H9 (cell line): ENCODE data around the gene TM9SF2. TPM values are rescaled to one million over a fixed set of nuclear protein-coding genes. Genes with fewer than 3 reads are reported as not detected.

ENCODE experiments used
- DNase-seq: peaks from one replicate; pipeline ENCODE4 v3.0.0-alpha.2; 2017
- H2AFZ ChIP-seq: one replicate; pipeline ENCODE4 v1.6.1; 2013; ENCODE audit warnings: mild to moderate bottlenecking, low read length, control low read depth, moderate library complexity
- H2AK5ac ChIP-seq: 2 replicates; pipeline ENCODE4 v1.6.1; 2013; ENCODE audit warnings: low read length, control low read depth, mixed read lengths; ENCODE audit not compliant: insufficient read length
- H2BK120ac ChIP-seq: one replicate; pipeline ENCODE4 v1.6.1; 2013; ENCODE audit warnings: low read depth, mild to moderate bottlenecking, low read length, control low read depth, inconsistent platforms; ENCODE audit not compliant: poor library complexity, severe bottlenecking
- H2BK12ac ChIP-seq: 2 replicates; pipeline ENCODE4 v1.6.1; 2013; ENCODE audit warnings: low read length, control low read depth, mixed read lengths, low read depth; ENCODE audit not compliant: insufficient read length
- H2BK15ac ChIP-seq: 2 replicates; pipeline ENCODE4 v1.6.1; 2013; ENCODE audit warnings: low read depth, low read length, control low read depth
- H2BK20ac ChIP-seq: one replicate; pipeline ENCODE4 v1.6.1; 2013; ENCODE audit warnings: low read depth, mild to moderate bottlenecking, low read length, control low read depth, inconsistent platforms; ENCODE audit not compliant: poor library complexity, severe bottlenecking
- H2BK5ac ChIP-seq: 2 replicates; pipeline ENCODE4 v1.6.1; 2013; ENCODE audit warnings: low read length, control low read depth, mixed read lengths; ENCODE audit not compliant: insufficient read length
- H3K14ac ChIP-seq: 2 replicates; pipeline ENCODE4 v1.6.1; 2013; ENCODE audit warnings: low read length, control low read depth; ENCODE audit not compliant: insufficient read depth
- H3K18ac ChIP-seq: 2 replicates; pipeline ENCODE4 v1.6.1; 2013; ENCODE audit warnings: low read depth, mild to moderate bottlenecking, mixed read lengths, low read length, control low read depth; ENCODE audit not compliant: insufficient read length
- H3K23ac ChIP-seq: 2 replicates; pipeline ENCODE4 v1.6.1; 2013; ENCODE audit warnings: low read length, control low read depth, mixed read lengths, low read depth; ENCODE audit not compliant: insufficient read length
- H3K23me2 ChIP-seq: 2 replicates; pipeline ENCODE4 v1.6.1; 2013; ENCODE audit warnings: low read depth, mild to moderate bottlenecking, mixed read lengths, low read length, control low read depth; ENCODE audit not compliant: insufficient read length, poor library complexity, severe bottlenecking
- H3K27ac ChIP-seq: 2 replicates; pipeline ENCODE4 v1.5.1; 2013; ENCODE audit warnings: low read length, control low read depth, mixed read lengths, low read depth; ENCODE audit not compliant: insufficient read length
- H3K27me3 ChIP-seq: 2 replicates; pipeline ENCODE4 v1.6.1; 2013; ENCODE audit warnings: low read length, control low read depth, inconsistent platforms; ENCODE audit not compliant: insufficient read depth
- H3K4ac ChIP-seq: 2 replicates; pipeline ENCODE4 v1.6.1; 2013; ENCODE audit warnings: low read depth, mild to moderate bottlenecking, control low read depth, inconsistent platforms, low read length, moderate library complexity
- H3K4me1 ChIP-seq: 2 replicates; pipeline ENCODE4 v1.6.1; 2013; ENCODE audit warnings: low read length, control low read depth, inconsistent platforms; ENCODE audit not compliant: insufficient read depth
- H3K4me2 ChIP-seq: 2 replicates; pipeline ENCODE4 v1.6.1; 2013; ENCODE audit warnings: low read length, control low read depth, mixed read lengths; ENCODE audit not compliant: insufficient read length, insufficient read depth
- H3K56ac ChIP-seq: 2 replicates; pipeline ENCODE4 v1.6.1; 2013; ENCODE audit warnings: low read depth, mild to moderate bottlenecking, mixed read lengths, low read length, control low read depth; ENCODE audit not compliant: insufficient read length
- H3K79me1 ChIP-seq: 2 replicates; pipeline ENCODE4 v1.6.1; 2013; ENCODE audit warnings: low read depth, mild to moderate bottlenecking, moderate library complexity, low read length, control low read depth, inconsistent platforms; ENCODE audit not compliant: insufficient read depth, poor library complexity, severe bottlenecking
- H3K79me2 ChIP-seq: 2 replicates; pipeline ENCODE4 v1.6.1; 2013; ENCODE audit warnings: low read length, control low read depth, inconsistent platforms; ENCODE audit not compliant: insufficient read depth
- H3K9ac ChIP-seq: 2 replicates; pipeline ENCODE4 v1.6.1; 2013; ENCODE audit warnings: low read length, control low read depth, mixed read lengths; ENCODE audit not compliant: insufficient read length; ENCODE audit errors: extremely low read depth
- H3K9me3 ChIP-seq: one replicate; pipeline ENCODE4 v1.6.1; 2013; ENCODE audit warnings: low read depth, low read length, inconsistent platforms; ENCODE audit not compliant: control insufficient read depth
- H3T11ph ChIP-seq: one replicate; pipeline ENCODE4 v1.6.1; 2013; ENCODE audit warnings: mild to moderate bottlenecking, low read length, control low read depth, inconsistent platforms
- H4K20me1 ChIP-seq: one replicate; pipeline ENCODE4 v1.6.1; 2013; ENCODE audit not compliant: control insufficient read depth, insufficient read length, insufficient read depth
- H4K5ac ChIP-seq: 2 replicates; pipeline ENCODE4 v1.6.1; 2013; ENCODE audit warnings: low read depth, mild to moderate bottlenecking, mixed read lengths, low read length, control low read depth; ENCODE audit not compliant: insufficient read length
- H4K8ac ChIP-seq: replicated peaks from 2 replicates; pipeline ENCODE4 v1.6.1; 2013; ENCODE audit warnings: low read length, control low read depth, mixed read lengths, low read depth; ENCODE audit not compliant: insufficient read length
- H4K91ac ChIP-seq: 2 replicates; pipeline ENCODE4 v1.6.1; 2013; ENCODE audit warnings: low read depth, mild to moderate bottlenecking, moderate library complexity, mixed read lengths, low read length, control low read depth; ENCODE audit not compliant: insufficient read length
- H3K27ac Mint-ChIP-seq, 3 experiments: 2 replicates in 2 of 3; 3 replicates in 1 of 3; pipeline ENCODE4 v1.8.0; 2020 to 2021; ENCODE audit warnings: mixed read lengths in 3 of 3, mild to moderate bottlenecking in 1 of 3, moderate library complexity in 1 of 3
- H3K27me3 Mint-ChIP-seq: 2 replicates; pipeline ENCODE4 v1.8.0; 2021; ENCODE audit warnings: low read depth, mild to moderate bottlenecking, moderate library complexity, mixed read lengths
- H3K36me3 Mint-ChIP-seq, 3 experiments: 2 replicates in 2 of 3; 3 replicates in 1 of 3; pipeline ENCODE4 v1.8.0; 2020 to 2021; ENCODE audit warnings: low read depth in 3 of 3, mixed read lengths in 3 of 3; ENCODE audit not compliant: insufficient read depth in 1 of 3
- H3K4me1 Mint-ChIP-seq, 2 experiments: 2 replicates each; pipeline ENCODE4 v1.8.0; 2020; ENCODE audit warnings: mixed read lengths in 2 of 2
- H3K4me3 Mint-ChIP-seq, 2 experiments: 2 replicates in 1 of 2; 3 replicates in 1 of 2; pipeline ENCODE4 v1.8.0; 2020 to 2021; ENCODE audit warnings: mild to moderate bottlenecking in 2 of 2, mixed read lengths in 2 of 2, moderate library complexity in 1 of 2
- H3K9me3 Mint-ChIP-seq, 2 experiments: 2 replicates in 1 of 2; 3 replicates in 1 of 2; pipeline ENCODE4 v1.8.0; 2020; ENCODE audit warnings: mild to moderate bottlenecking in 2 of 2, mixed read lengths in 2 of 2, moderate library complexity in 1 of 2
- WGBS: extraction: QIAGEN DNeasy Blood & Tissue Kit; methylation state at CpG from one replicate; pipeline ENCODE4 v1.1.7; 2013; ENCODE audit warnings: missing lambda C conversion rate, low lambda C conversion rate, mixed read lengths; ENCODE audit not compliant: insufficient read length; ENCODE audit errors: extremely low coverage; 5-methylcytosine and 5-hydroxymethylcytosine counted together
- total RNA-seq: library from RNA; stranded (reverse); gene quantifications from 2 replicates; pipeline ENCODE4 v1.2.1, GENCODE V29; 2021
- TF ChIP-seq, protein P1 (sequence below): fragments of 200-600 bp; sonication (generic); conservative IDR thresholded peaks from 3 replicates; pipeline ENCODE4 v1.8.0; 2021; ENCODE audit warnings: antibody characterized with exemption, mild to moderate bottlenecking

Gene TM9SF2
- total RNA-seq, 1 experiment from 2014 or later: 86.1 TPM

DNA sequence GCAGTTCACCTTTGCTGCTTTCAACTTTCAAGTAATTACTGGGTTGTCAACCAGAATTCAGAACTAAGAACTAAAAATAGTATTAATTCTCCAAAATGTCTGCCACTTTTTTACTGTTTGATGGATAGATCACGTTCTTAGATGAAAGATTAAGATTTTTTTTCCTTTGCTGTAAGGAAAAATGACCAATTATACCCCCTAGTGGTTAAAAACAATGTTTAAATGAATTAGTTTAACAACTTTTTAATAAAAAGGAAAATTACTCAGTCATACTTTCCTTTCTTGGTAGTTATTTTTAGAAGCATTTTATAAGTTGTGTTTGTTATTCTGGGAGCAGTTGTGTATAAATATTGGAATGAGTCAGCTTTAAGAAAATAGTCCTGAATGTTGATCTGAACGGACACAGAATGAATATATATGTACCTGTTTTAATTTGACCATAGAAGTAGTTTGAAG, 4.6 kb downstream of the TM9SF2 start:
- Histone ChIP-seq H3K56ac (no peak overlapping the region), H3K18ac (no peak overlapping the region), H3K27ac (no peak overlapping the region), H2BK5ac (no peak overlapping the region), H4K20me1 (no peaks in the 10 kb centered on the region), H4K91ac (no peak overlapping the region), H3K9ac (no peak overlapping the region), H2AK5ac (no peak overlapping the region), H4K8ac (no peak overlapping the region), H3K23ac (no peak overlapping the region), H2BK12ac (no peak overlapping the region), H3K14ac (no peak overlapping the region), H4K5ac (no peak overlapping the region), H3K4ac (no peak overlapping the region), H2BK20ac (no peak overlapping the region), H3K79me2 (peaks cover 33% of the 10 kb centered on the region; the same call in 1 of the 2 replicates), H2BK15ac (no peak overlapping the region), H3K9me3 (peaks cover 7% of the 10 kb centered on the region), H2BK120ac (no peak overlapping the region), H3K23me2 (peaks cover 6% of the 10 kb centered on the region), H3K79me1 (peaks cover 12% of the 10 kb centered on the region), H3K4me2 (no peak overlapping the region), H3K4me1 (no peaks in the 10 kb centered on the region), H3T11ph (no peak overlapping the region), H3K27me3 (no peaks in the 10 kb centered on the region), H2AFZ (no peak overlapping the region)
- peaks cover 37 to 46% (median 38%) of the 10 kb centered on the region in 3 experiments for H3K36me3 Mint-ChIP-seq
- H3K27me3 Mint-ChIP-seq: peaks cover 1% of the 10 kb centered on the region; the same call in 1 of the 2 replicates
- DNase-seq: no peak
- TF ChIP-seq, protein P1, sequence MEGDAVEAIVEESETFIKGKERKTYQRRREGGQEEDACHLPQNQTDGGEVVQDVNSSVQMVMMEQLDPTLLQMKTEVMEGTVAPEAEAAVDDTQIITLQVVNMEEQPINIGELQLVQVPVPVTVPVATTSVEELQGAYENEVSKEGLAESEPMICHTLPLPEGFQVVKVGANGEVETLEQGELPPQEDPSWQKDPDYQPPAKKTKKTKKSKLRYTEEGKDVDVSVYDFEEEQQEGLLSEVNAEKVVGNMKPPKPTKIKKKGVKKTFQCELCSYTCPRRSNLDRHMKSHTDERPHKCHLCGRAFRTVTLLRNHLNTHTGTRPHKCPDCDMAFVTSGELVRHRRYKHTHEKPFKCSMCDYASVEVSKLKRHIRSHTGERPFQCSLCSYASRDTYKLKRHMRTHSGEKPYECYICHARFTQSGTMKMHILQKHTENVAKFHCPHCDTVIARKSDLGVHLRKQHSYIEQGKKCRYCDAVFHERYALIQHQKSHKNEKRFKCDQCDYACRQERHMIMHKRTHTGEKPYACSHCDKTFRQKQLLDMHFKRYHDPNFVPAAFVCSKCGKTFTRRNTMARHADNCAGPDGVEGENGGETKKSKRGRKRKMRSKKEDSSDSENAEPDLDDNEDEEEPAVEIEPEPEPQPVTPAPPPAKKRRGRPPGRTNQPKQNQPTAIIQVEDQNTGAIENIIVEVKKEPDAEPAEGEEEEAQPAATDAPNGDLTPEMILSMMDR: peak; percentile 52
- H3K27ac Mint-ChIP-seq: no peak overlapping the region
- H3K9me3 Mint-ChIP-seq: peaks cover 25 to 31% of the 10 kb centered on the region in 2 experiments
- peaks cover 8 to 9% of the 10 kb centered on the region in 2 experiments for H3K4me1 Mint-ChIP-seq
- no peak overlapping the region for H3K4me3 Mint-ChIP-seq
- WGBS: no CpG with 5 or more reads among the region's 2 CpGs
